SW 1271 (cell line): ENCODE data around the gene THRB.

ENCODE experiments used
- DNase-seq, 2 experiments: peaks; one replicate each; lab custom pipeline; 2025; lab: John Stamatoyannopoulos, UW

The THRB gene

DNA sequence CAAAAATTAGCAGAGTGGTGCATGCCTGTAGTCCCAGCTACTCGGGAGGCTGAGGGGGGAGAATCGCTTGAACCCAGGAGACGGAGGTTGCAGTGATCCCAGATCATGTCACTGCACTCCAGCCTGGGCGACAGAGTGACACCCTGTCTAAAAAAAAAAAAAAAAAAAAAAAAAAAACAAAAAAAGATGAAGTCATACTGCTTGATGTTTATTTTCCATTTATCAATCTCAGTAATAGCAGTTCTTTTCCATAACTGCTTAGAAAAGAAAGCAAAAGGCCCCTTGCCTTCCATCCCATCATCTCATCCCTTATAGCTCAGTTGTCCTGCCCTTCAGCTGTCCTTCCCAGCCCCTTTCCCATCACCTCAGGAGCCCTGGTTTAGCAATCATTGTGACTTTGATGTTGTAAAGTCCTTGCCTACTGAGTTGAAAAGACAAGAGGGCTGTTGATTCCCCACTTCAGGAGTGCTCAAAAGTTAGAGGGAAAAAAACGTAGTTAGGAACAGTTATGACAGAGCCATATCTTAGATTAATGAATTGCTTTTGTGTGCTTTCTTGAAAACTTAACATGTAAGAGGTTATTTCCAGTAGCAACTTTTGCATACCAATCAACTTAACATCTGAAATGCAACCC, 18.0 kb upstream of the THRB start:
- no peak for DNase-seq

- no peak for DNase-seq
These were observed 15.5 kb upstream of the THRB start for GRCh38 chr3:24510030-24510648.

DNA sequence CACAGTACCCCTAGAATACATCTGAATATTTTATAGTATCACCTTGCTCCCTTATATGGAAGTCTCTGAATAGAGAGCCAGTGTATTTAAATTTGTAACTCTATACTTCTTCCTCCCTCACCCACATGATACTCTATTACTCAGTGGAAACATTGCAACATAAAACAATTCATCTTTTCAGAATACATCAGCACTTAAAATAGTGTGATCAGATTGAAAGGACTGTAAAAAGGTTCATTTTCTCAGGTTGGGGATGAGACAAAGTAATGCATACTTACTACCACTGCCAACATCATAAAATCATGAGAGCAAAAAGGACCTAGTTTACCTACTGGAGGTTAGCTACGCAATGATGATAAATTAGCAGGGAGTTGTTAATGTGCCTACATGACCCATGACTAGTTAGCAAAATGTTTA, 13.8 kb upstream of the THRB start:
- no peak for DNase-seq

DNA sequence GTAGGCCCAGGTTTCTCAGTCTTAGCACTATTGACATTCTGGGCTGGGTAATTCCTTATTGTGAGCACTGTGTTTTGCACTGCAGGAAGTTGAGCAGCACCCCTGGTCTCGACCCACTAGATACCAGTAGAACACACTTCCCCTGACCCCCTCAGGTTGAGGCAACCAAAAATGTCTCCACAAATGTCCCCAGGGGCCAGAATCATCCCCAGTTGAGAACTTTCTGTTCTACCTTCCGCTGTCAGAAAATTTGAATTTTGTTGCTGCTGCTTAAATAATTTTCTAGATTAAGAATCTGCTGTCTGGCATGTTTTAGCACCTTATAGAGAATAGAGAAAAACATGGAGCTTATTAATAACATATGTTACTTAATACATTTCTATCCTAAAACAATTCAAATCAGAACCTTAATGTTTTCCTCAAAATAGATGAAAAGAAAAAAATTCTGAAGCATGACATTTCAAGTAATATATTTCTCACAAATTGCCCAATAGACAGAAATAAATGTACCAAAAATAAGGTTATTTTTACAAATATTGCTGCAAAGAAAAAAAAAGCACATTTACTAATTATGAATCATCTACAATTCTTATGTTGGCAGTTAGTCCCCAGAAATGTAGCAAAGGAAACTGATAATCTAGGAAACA, 13.2 kb upstream of the THRB start:
- no peak for DNase-seq

DNA sequence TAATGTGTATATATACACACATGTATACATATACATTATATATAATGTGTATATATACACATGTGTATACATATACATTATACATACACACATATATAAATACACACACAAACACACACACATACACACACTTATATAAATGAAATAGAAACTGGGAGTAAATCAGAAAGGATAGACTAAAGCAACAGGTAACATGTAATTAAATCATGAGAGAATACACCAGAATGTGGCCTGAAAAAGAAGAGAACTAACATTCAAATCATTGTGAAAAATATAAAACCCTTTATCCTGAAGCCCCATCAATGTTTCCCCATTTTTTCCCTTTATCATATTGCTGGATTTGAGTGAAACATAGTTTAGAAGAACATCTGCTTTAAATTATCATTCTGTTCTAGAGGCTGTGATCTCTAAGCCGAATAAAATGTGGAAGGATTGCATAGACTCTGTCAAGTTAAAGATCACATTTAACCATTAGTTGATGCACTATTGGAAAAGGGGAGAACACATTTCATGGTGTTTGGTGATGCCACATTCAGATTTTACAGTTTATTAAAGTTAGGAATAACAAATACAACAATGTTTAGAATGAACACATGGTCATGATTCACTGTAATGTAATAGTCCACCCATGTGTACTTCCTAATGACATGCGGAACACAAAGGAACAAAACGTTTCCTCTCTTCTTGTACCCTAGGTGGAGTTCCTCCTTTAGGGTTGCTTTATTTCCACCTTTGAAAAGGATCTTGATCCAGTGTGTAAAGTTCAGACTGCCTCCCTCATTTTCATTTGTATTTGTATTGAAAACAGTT, 12.5 kb upstream of the THRB start:
- DNase-seq: no peak

DNA sequence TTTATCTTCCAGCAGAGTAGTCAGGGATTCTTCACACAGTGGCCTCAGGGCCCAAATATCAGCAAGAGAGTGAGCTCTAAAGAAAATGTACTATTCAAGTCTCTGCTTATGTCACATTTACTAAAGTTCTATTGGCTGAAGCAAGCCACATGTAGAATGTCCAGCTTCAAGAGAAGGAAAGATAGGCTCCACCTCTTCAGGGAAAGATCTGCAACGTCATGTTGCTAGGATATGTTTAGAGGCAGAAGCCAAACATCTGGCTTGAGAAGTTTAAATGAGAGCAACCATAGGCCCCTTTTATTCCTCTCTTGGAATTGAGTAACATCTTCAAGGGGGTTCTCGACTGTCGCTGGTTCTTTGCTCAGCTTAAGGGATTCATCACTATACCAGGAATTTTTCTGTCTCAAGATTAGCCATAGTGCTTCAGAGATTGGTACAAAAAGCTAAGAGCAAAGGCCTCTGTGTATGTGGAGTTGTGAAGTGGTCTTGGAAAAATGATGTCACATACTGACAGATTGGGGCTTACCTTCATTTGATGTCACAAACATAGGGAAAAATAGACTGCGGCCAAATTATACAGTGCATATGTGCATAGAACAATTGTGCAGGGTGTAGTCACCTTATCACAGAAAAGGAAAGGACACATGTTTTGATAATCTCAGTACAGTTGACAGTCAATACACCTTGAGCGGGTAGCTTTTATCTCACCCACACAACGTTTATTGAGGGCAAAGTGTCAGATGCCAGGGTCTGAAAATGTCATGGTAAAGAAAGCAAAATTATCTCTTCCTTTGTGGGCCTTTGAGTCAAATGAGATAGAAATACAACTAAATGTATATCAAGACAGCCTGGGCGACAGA, 11.3 kb upstream of the THRB start:
- no peak for DNase-seq

DNA sequence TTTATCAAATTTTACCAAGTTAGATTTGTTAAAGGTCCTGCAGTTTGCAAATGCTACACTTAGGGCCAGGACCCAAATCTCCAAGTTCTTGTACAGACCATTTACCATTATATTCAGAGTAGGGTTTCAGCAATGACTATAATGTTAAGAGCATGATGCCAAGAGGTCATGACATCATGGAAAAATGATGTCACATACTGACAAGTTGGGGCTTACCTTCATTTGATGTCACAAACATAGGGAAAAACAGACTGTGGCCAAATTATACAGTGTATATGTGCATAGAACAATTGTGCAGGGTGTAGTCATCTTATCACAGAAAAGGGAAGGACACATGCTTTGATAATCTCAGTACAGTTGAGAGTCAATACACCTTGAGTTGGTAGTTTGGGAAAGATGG, 10.1 kb upstream of the THRB start:
- DNase-seq: no peak

DNA sequence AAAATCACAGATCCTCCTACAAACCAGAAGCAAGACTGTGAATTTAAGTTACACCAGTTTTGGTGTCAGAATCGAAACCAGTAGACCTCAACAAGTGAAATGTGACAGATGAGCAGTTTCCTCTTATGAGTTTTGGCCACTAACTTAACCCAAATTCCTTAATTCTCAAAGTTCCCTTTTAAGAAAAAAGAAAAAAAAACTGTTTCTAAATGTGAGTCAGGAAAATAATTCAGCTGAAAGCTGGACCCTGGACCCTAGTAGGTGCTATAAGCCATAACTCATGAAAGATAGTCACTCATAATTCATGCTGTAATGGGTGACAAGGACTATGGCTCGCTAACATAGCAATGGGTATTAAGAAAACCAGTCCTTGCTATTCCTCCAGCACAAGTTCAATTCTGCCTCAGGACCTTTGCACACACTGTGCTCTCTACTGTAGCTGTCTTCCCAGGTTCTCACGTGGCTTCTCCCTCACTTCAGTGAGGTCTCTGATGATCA, 9.0 kb upstream of the THRB start:
- no peak for DNase-seq

GRCh38 chr3:24502690-24503089, 8.0 kb upstream of the THRB start:
- DNase-seq: no peak

DNA sequence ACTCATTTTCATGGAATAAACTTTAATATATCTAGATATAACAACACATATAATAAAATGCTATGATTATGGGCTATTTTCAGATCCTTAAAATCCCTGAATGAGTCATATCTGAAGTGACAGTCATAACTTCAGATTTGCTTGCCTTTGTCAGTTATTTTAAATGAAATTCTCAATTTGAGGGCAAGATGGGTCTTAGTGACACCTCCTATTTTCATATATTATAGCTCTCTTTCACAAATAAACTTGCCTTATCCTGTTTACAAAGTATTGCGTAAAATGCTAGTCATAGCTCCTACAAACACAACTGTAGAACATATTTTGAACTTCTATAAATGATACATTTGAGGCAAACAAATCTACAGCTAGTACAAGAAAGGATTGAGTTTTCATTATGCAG, 6.2 kb upstream of the THRB start:
- no peak for DNase-seq

DNA sequence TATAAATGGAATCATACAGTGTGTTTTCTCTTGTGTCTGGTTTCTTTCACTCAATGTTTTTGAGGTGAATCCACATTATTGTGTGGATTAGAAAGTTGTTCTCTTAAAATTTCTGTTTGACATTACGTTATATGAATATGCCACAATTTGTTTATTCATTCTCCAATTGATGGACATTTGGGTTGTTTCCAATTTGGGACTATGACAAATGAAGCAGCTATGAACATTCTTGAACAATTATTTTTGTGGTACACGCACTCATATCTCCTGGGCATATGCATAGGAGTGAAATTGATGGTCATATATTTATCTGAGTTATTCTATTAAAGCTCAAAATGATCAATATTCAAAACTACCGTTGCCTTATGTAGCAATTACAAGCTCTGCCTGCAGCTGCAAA, 5.3 kb upstream of the THRB start:
- no peak for DNase-seq

DNA sequence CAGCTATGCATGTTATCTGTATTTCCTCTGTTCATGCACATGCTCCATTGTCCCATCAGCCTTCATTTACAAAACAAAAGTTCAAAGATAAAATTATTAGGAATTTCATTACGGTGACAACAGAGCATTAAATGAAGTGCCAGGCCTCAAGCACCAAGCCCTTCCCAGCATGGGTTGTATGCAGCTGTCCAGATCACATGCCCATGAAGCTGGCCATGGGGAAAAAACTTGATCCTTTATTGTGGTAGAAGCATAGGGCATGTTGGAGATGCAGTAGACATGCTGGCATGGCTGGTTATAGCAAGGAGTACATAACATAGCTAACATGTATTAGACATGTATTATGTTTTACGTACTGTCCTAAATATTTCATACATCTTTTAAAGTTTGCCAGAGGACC, 4.1 kb upstream of the THRB start:
- DNase-seq: no peak

GRCh38 chr3:24498391-24498790, 3.7 kb upstream of the THRB start:
- DNase-seq: no peak

GRCh38 chr3:24497942-24498341, 3.3 kb upstream of the THRB start:
- DNase-seq: no peak

GRCh38 chr3:24496529-24497482, 2.2 kb upstream of the THRB start:
- DNase-seq: peak in 1 of 2 experiments; percentile 46

DNA sequence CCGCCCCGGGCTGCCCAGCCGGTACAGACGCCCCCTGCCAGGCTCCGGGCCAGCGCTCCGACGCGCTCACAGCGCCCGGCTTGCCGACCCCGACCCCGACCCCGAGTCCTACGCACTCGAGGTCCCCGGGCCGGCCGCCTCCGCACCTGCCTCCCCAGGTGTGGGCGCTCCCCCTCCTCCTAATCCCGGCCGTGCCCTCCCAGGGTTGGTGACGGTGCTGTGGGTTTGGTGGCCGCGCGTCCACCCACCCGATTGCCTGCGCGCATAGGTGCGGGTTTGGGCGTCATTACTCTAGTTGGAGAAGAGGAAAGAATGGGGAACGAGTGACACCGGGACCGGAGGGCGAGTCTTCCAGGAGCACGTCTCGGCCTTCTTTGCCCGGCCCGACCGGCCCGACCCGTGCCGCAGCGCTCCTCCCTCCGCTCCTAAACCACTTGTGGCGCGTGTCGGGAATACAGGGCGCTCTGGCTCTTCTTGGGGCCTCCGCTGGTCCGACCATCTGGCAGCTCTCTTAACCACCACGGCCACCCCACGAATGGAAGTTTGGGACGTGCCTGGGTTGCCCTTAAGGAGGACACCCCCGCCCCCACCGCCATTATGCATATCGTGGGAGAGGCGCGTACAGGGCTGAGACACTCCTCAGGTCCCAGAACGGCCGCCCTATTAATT, 810 bp upstream of the THRB start:
- peak in 1 of 2 experiments; percentile 15 for DNase-seq

GRCh38 chr3:24493746-24494617, 668 bp downstream of the THRB start:
- DNase-seq: peak in 1 of 2 experiments; percentile 34

GRCh38 chr3:24492971-24493551, 1.6 kb downstream of the THRB start:
- no peak for DNase-seq
